KBM-7 (cell line): ENCODE results near the gene MVB12B.

Experiments
- DNase-seq: peaks from one replicate; pipeline ENCODE4 v3.0.0-alpha.2; 2015
- in situ Hi-C: fragments of 300-500 bp; cut with MboI; formaldehyde crosslinking; loops from 2 replicates; pipeline ENCODE4 v1.14.3; 2020; ENCODE audit warnings: low sequenced_read_pairs, low pct_unique_long_range_greater_than_20kb, mixed read lengths

The MVB12B gene

GRCh38 chr9:126376311-126377175 is 49.9 kb downstream of the MVB12B start:
- DNase-seq, result no peak
- in situ Hi-C loops, result no loop called here

DNA sequence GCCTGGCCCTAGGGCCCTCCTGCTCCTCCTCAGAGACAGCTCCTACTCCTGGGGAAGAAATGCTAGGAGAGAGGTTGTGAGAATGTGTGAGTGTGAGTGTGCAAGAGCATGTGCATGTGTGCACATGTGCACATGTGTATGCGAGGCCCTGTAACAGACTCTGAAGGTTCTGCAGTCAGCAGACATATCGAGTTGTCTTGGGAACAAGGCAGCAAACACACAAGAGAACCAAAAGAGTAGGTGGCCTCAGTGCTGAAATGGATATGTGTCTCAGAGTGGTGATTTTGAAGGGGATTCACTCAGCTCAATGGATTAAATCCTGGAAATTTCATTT is 50.5 kb downstream of the MVB12B start:
- in situ Hi-C loops, result no loop called here
- no peak for DNase-seq

DNA sequence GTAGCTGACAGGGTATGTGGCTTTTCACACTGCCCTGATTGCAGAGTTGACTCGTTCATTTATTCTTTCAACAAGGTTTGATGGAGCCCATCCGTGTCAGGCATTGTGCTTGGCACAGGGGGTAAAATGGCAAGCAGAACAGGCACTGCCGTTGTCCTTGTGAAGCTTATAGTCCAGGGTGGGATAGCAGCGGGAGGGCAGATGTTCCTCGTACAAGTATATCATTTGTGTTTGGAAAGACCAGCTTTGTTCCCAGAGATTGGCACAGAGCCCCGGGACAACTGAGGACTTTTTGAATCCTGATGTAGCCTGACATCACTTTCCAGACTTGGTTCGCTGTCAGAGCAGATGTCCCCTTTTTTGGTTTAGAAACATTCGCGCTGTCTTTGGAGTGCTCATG is 50.9 kb downstream of the MVB12B start:
- DNase-seq, result no peak
- in situ Hi-C loops, result no loop called here

DNA sequence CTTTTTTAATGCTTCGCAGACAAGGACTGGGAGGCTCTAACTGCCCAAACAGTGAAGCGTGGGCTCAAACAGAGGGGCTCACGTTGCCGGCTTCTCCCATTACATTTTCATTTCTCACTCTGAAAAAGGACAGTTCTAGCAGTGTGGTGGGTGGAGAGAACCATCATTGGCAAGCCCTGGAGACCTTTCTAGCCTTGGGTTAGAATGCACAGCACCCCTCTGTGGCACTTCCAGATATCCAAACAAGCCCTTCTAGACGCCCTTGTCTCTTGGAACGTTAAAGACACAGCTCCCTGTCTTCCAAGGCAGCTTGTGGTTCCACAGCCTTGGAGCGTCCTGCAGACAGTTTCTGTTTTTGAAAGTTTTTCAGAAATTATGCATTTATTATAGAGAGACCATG is 52.1 kb downstream of the MVB12B start:
- DNase-seq, result no peak
- in situ Hi-C loops, result no loop called here

GRCh38 chr9:126379661-126380360 is 53.2 kb downstream of the MVB12B start:
- in situ Hi-C loops, result no loop called here
- no peak for DNase-seq

DNA sequence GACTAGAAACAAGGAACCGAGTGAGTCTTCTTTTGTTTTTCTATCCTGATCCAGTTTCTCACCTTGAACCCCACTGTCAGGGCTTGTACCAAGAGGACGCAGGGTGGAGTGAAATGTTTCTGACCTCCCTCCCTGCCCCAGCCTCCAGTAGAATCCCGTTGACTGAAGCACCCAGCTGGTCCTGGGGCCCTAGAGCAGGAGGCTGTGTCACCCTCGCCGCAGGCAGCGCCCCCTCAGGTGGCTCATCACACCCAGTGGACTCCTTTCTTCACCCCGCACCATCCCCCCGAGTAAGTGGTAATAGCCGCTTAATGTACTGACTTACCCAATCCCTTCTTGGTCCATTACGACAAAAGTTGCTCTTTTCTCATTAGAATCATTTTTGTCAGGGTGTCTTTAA is 53.8 kb downstream of the MVB12B start:
- in situ Hi-C loops, result no loop called here
- no peak for DNase-seq

DNA sequence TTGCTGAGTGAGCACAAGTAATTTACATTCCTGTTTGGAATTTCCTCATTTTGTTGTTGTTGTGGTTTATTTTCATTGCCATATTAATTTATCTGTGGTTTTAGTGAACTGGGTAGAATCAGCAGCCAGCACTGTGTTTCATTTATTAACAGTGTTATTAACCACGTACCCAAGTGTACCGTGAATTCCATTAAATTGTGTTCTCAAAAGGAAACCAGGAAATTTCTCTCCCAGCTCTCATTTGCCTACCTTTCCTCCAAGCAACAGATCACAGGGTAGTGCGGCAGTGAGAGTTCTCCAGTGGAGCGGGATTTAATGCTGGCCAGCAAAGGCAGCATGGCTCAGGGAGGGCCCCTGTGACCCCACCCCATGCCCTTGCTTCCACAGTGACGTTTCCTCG is 54.6 kb downstream of the MVB12B start:
- in situ Hi-C loops, result no loop called here
- DNase-seq, result no peak

GRCh38 chr9:126383406-126384046 is 56.9 kb downstream of the MVB12B start:
- in situ Hi-C loops, result no loop called here

GRCh38 chr9:126384926-126385325 is 58.3 kb downstream of the MVB12B start:
- DNase-seq, result no peak
- in situ Hi-C loops, result no loop called here

More at GRCh38 chr9:126383406-126384046, 56.9 kb downstream of the MVB12B start:
- DNase-seq, result no peak

DNA sequence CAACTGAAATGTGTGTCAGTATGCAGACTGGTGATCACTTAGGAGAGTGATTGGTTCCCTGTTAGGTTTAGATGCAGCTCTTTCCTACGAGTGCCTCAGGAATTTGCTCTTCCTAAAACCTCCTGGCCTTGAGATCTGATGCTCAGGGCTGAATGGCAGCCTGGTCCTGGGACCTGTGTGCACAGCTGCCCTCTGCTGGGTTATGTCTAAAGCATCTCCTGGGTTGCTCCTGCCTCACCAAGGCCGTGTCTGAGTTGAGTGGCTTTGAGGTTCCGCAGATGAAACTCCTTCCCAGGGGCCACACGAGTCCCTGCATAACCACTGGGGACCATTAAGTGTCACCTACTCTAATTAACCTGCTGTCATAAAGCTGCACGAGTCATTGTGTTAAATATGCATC is 59.5 kb downstream of the MVB12B start:
- in situ Hi-C loops, result no loop called here
- no peak for DNase-seq

- in situ Hi-C loops, result no loop called here
- no peak for DNase-seq
Observed at GRCh38 chr9:126386776-126387175, 60.1 kb downstream of the MVB12B start.

DNA sequence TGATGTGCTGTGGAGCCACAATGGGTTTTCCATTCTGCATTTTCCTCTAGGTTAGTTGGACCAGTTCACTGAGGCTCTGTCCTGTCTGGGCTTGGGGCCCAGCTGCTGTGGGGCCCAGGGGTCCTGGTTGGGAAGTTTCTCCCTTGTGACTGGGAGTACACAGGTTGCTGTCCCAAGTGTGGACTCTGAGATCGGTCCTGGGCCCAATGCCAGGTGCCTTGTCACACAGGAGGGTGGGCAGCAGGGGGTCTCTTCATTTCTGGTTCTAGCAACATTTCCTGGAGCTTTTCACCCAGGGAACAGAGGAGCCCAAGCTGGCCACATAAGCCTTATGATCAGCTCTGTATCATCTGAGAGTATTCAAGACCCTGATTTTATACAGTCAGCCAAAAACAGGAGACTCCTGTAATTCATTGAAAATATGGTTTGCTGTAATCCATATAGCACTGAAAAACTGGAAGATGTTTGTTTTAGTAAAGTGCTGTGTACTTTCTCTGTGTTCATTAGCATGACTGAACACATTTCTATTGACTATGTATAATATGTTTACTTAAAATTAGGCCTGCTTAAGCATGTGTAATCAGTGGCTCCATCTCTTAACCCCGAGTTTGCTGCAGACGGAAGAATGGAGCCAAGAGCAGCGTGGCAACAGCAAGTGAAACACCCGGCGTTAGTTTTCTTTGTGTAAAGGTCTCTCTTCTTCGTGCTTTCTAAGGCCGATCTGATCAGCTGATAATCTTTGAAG is 62.5 kb downstream of the MVB12B start:
- DNase-seq, result no peak
- in situ Hi-C loops, result no loop called here

GRCh38 chr9:126389992-126390391 is 63.4 kb downstream of the MVB12B start:
- DNase-seq, result peak; percentile 55
- in situ Hi-C loops, result no loop called here

GRCh38 chr9:126390923-126391322 is 64.3 kb downstream of the MVB12B start:
- in situ Hi-C loops, result no loop called here
- DNase-seq, result no peak

DNA sequence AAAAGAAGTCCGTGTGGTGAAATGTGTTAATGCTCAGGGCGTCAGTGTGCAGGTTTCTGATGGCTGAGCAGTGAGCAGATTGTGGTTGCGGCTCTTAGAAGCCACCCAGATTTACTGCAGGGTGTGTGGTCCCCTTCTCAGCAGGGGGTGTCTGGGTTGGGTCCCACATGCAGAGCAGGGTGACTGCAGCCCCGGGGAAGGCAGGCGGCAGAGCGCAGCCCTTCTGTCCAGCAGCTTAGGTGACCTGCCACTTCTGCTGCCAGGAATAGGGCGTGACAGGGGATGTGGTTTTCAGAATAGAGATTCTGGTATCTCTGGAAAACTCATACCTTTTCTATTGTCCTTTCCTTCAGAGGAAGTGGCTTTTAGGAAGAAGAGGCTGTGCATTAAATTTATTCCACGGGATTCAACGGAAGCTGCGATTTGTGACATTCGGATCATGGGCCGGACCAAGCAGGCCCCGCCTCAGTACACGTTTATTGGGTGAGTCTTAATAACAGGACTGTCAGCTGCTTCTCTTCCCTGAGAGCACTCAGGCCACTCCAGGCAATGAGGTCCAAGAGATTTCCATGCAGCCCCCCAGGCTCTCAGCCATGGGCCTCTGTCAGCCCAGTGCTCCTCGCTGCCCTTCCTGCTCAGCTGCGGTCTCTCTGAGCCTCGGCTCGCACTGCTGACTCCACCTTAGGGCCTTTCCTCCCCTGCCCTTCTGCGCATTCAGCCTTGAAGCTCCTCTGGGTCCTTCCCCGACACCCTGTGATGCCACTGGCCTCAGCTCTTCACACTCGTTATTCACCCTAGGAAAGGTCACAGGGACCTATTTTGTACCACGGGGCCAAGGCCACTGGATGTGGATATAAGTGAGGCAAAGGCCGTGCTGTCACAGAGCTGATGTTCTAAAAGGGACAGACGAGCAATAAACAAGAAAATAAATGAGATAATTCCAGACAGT is 65.4 kb downstream of the MVB12B start:
- no peak for DNase-seq
- in situ Hi-C loops, result no loop called here

DNA sequence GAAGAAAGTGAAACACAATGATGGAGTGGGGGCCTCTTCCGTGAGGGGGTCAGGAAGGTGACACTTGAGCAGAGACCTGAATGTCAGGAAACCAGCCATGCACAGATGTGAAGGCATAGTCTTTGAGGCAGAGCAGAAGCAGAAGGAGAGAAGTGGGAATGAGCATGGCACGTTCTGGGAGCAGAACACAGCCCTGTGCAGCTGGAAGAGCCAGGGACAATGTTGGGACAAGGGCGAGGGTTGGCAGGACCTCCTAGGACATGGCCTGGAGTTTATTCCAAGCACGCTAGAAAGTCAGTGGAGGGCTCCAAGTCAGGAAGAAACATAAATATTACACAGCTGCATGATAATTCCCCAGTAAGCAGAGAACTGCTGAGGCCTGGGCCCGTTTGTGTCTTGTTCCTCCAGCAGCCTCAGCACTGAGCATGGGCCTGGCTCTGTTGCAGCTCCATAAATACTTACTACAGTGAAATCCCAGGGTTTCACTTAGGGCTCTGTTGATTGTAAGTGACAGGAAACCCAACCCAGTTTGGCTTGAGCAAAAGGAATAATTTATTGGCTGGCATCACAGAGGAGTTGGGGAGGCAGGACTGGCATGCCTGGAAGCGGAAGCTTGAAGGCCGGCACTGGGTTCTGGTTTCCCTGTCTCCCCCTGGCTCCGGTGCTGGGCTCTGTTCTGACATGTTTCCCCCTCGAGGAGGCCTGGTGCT is 66.2 kb downstream of the MVB12B start:
- in situ Hi-C loops, result no loop called here
- DNase-seq, result no peak

- DNase-seq, result no peak
- in situ Hi-C loops, result no loop called here
Observed at GRCh38 chr9:126393876-126394275, 67.2 kb downstream of the MVB12B start.

DNA sequence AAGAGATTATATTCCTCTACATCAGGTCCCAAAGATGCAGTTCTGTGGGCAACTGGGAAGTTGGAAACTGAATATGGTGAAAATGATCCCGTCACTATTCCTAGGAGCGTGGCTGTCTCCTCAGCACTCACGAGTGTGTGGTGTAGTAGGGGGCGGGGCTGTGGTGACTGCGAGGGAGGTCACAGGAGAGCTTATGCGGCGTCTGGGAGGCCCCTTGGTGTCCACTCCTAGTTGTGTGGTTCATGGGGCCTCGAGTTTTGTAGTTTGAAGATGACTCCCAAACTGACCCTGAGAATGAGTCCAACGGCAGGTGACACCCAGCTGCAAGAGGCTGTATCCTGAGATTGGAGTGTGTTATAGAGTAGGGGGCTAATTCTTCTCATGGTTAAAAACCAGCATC is 68.2 kb downstream of the MVB12B start:
- in situ Hi-C loops, result no loop called here
- no peak for DNase-seq
